Stimulated activated CD4-positive, alpha-beta T cell treated with anti-CD3 and anti-CD28 coated beads, Interleukin-1b, Interleukin-23, amount 100 ng/mL, for 1 hour (primary cell): Measurements from ENCODE around the gene GRIN2D.
A peak's percentile ranks its signal among the peaks of the same experiment; 100 is the strongest.

Source experiments
- DNase-seq, 2 donors: peaks; one replicate each; pipeline ENCODE4 v3.0.0-alpha.2; 2020; ENCODE audit warnings: low read depth in 2 of 2

The GRIN2D gene

DNA sequence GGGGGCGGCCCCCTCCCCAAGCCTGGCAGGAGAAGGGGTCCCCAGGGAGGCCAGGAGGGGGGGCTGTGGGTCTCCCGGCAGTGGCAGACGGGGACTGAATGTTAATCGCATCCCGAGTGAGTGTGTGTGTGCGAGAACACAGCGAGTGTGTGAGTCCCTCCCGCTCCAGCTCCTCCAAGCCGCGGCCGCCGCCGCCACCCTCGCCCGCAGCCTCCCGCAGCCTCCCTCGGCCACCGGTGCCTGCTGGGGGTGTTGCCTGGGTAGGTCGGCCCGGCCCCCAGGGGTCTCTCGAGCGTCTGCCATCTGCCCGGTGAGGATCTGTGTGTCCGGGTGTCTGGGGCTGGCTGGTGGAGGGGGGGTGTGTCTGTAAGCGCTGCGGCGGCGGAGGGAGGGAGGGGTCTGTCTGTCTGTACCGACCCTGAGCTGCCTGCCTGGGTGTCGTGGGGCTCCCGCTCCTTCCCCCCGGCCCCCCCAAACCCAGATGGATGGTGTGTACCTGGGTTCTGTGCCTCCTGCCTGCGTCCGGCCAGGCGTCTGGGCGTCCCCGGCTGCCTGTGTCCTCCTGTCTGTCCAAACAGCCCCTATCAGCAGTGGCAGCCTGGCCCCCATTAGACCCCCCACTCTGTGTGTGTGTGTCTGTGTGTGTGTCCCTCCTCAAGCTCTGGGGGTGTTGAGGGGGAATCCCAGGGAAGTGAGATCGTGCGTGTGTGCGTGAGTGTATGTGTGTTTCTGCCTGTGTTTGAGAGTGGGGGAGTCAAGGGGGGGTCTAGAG is at the start of gene GRIN2D:
Gene GRIN2D (plus strand): TSS at position 110 of the 772 bp plus-strand sequence. CDS start 4,725 bp downstream, outside the sequence.
- no peak for DNase-seq

DNA sequence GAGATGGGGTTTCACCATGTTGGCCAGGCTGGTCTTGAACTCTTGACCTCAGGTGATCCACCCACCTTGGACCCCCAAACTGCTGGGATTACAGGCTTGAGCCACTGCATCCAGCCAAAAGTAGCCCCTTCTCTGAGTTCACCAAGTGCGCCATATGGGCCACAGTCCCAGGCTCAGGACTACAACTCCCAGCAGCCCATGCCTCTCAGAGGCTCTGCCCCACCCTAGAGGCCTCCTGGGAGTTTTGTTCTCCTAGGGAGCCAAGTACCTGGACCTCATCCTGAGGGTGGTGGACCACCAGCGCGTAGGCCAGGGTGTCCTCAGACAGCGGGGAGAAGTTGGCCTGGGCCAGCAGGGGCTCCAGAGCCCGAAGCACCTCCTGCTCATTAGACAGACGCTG is 48.6 kb upstream of the GRIN2D start:
- no peak for DNase-seq

DNA sequence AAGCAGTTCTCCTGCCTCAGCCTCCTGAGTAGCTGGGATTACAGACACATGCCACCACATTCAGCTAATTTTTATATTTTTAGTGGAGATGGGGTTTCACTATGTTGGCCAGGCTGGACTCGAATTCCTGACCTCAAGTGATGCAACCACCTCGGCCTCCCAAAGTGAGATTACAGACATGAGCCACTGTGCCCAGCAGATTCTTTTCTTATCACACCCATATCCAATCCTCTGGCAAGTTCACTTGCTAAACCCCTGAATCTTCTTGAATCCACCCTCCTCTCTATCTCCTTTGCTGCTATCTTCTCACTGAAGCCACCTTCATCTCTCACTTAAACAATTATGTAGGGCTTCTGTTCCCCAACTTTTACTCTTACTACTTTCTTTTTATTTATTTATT is 47.3 kb upstream of the GRIN2D start:
- DNase-seq: no peak

GRCh38 chr19:48348045-48348444 is 45.4 kb upstream of the GRIN2D start:
- DNase-seq: no peak

GRCh38 chr19:48348737-48349136 is 44.7 kb upstream of the GRIN2D start:
- no peak for DNase-seq

DNA sequence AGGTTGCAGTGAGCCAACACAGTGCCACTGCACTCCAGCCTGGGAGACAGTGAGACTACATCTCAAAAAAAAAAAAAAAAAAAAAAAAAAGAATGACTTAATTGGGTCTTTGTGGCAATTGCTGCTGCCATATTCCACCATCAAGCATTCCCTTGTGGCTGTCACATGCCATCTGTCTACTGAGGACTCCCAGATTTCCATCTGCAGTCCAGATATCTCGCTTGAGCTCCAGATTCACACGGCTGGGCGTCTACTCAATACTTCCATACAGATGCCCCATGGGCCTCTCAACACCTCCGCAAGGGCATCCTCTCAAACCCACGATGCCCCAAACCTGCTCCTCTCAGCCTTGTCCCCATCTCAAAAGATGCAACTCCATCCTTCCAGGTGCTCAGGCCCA is 42.6 kb upstream of the GRIN2D start:
- DNase-seq: no peak

DNA sequence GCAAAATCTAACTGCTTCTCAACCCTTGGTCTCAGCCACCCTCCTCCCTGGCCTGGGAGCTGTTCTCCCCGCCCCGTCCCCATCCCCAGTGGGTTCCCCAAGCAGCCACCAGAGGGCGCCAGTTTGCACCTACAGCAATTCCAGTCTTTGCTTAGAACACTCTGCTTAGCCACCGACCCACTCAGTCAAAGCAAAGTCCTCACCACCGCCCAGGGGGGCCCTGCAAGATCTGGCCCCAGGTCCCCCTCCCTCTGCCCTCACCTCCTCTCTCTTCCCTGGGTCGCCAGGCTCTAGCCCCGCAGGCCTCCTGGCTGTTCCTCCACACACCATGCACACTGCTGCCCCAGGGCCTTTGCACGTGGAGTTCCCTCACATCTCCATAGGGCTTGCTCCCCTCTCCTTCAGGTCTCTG is 42.1 kb upstream of the GRIN2D start:
- DNase-seq: peak; percentile 57 to 75

GRCh38 chr19:48353677-48354076 is 39.8 kb upstream of the GRIN2D start:
- no peak for DNase-seq

- no peak for DNase-seq
Measured at GRCh38 chr19:48354332-48354992, 39.0 kb upstream of the GRIN2D start.

GRCh38 chr19:48355365-48355954 is 38.0 kb upstream of the GRIN2D start:
- DNase-seq: no peak

DNA sequence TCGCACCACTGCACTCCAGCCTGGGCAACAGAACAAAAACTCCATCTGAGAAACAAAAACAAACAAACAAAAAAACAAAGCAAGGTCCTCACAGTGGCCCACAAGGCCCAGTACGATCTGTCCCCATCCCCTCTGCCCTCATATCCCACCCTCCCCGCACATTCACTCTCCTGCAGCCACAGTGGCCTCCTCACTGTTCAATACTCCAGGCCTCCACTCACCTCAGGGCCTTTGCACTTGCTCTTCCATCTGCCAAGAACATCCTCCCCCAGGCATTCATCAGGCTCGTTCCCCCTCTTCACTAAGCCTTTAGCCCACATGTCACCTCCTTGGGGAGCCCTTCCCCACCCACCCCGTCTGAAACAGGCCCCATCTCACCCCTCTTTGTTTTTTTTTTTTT is 34.3 kb upstream of the GRIN2D start:
- no peak for DNase-seq

DNA sequence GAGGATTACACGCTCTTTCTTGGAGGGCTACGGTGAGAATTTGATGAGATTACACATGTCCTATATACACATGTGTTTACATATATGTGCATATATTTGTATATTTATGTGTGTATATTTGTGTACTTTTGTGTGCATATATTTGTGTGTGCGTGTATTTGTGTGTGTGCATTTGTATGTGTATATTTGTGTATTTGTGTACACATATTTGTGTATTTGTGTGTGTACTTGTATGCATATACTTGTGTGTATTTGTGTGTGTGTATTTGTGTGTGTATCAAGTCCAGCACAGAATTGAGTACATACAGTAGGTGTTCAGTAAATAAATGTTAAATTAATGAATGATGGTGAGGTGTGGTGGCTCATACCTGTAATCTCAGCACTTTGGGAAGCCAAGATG is 31.6 kb upstream of the GRIN2D start:
- DNase-seq: no peak

- DNase-seq: peak; percentile 67 to 70
Measured at GRCh38 chr19:48362716-48363499, 30.6 kb upstream of the GRIN2D start.

GRCh38 chr19:48363500-48363809 is 30.0 kb upstream of the GRIN2D start:
- no peak for DNase-seq

DNA sequence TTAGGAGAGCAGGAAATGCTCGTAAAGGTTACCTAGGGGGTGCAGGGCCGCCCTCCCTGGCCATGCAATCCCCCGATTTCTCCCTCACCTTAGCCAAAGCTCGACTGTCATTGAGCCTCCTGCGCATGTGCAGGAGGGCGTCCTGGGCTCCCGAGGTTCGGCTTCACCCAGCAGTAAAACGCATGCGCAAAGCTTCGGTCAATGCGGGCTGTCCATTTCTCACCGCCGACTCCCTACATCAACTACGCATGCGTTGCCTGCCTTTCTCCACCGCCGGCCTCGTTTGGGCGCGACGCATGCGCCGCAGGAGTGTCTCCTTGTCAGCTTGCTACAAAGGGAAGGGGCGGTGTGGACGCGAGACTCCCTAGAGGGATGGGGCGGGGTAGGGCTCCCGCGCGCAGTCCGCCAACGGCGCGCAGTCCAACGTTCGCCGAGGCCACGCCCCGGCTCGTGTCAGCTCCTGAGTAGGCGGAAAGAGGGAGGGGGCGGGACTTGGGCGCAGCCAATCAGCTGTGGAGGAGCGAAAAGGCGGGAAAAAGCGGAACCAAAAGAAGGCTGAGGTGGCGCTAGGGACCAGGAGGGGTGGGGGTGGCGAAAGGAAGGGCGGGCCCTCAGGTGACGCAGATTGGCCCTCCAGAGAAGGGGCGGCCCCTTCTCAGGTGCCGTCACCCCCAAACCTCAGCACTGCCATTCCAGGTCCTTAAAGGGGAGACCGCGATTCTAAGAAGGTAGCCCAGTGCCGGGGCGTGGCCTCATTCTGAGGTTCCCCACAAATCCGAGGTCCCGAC is 29.5 kb upstream of the GRIN2D start, which contains the start of the genes SYNGR4 and TMEM143:
Gene SYNGR4 (plus strand): TSS at position 558 of the 788 bp plus-strand sequence. CDS start 1,476 bp downstream, outside the sequence.
Gene TMEM143 (minus strand): TSS at position 131 of the 788 bp plus-strand sequence. CDS start 20 bp downstream, at position 111.
- peak; percentile 87 to 98 for DNase-seq

DNA sequence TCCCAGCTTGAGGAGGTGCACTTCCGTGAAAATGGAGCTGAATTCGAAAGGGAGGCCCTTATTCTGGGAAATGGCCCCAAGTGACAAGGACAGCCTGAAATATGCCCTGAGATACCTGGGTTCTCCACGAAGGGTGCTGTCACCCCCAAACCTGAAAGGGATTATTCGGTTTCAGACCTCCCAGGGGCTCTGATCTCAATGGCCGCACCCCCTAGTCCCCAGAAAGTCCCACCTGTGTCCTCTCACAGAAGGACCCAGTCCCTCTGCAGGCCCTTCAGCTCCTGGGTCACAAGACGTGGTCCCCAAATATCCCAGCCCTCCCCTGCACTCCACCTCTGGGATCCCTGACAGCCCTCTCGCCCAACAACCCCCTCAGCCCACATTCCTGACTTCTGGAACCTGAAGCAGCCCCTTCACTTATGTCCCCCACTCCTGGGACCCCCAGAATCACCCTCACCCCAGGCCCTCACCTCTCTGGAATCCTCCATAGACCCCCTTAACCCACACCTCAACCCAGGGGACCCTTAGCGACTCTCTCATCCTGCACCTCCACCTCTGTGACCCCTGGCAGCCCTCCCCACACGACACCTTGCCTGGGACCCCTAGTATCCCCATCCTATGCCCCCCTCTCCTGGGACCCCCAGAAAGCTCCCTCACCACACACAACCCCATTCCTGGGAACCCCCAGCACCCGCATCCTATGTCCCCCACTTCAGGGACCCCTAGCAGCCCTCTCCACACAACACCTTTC is 28.7 kb upstream of the GRIN2D start:
- DNase-seq: no peak

GRCh38 chr19:48365602-48366001 is 27.9 kb upstream of the GRIN2D start:
- no peak for DNase-seq

- no peak for DNase-seq
Measured at GRCh38 chr19:48367855-48368254, 25.6 kb upstream of the GRIN2D start.

GRCh38 chr19:48368936-48369335 is 24.5 kb upstream of the GRIN2D start:
- DNase-seq: no peak

DNA sequence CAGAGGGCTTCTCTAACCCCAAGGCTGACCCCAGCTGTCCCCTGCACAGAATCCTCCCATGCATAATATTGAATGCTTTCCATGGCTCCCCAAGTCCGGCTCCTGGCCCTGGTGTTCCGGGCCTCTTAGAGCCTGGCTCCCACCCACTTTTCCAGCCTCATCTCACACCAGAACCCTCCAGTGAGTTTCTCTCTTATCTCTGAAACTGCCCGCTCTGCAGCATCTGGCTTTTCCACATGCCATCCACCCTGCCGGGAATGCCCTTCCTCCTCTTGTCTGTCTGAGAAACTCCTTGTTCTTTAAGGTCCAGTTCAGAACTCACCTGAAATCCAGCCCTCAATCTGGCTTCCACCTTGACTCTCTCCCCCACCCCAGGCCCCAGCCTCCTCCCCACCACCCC is 22.5 kb upstream of the GRIN2D start:
- no peak for DNase-seq

GRCh38 chr19:48371367-48371766 is 22.1 kb upstream of the GRIN2D start:
- no peak for DNase-seq
